Measurements from ENCODE around the gene IL34. TPM values are rescaled to one million over a fixed set of nuclear protein-coding genes. Genes with fewer than 3 reads are reported as not detected.
"Not testable (repeated sequence)": the region's sequence is repeated elsewhere in the genome, so short reads cannot be mapped to it uniquely, and the experiment has no call there.

The IL34 gene
- total RNA-seq, 2 experiments from 2014 or later = not detected

GRCh38 chr16:70665806-70666735 lies 19.7 kb downstream of the IL34 start:
- Mint-ChIP-seq H3K4me3 (no peak overlapping the region), H3K9me3 (ENCODE audit: low read depth) (no peaks in the 10 kb centered on the region), H3K4me1 (no peaks in the 10 kb centered on the region), H3K27ac (no peak overlapping the region), H3K27me3 (no peaks in the 10 kb centered on the region), H3K36me3 (no peaks in the 10 kb centered on the region)
- ATAC-seq = no peak
- no peak for DNase-seq
- CTCF ChIA-PET = no interaction called here

- no peak for ATAC-seq
- Mint-ChIP-seq H3K36me3 (no peaks in the 10 kb centered on the region), H3K4me1 (no peaks in the 10 kb centered on the region), H3K27me3 (no peaks in the 10 kb centered on the region), H3K27ac (no peak overlapping the region), H3K4me3 (no peak overlapping the region), H3K9me3 (ENCODE audit: low read depth) (no peaks in the 10 kb centered on the region)
- DNase-seq = no peak
- CTCF ChIA-PET = interaction anchor here (0.7 kb wide), 1 partner anchor 530 kb away, joined by 3 read pairs; no protein-coding TSS in a partner anchor
These were observed 23.8 kb downstream of the IL34 start for GRCh38 chr16:70670175-70670574.

GRCh38 chr16:70670938-70671337 lies 24.6 kb downstream of the IL34 start:
- H3K36me3 Mint-ChIP-seq; H3K27me3 Mint-ChIP-seq; DNase-seq; H3K9me3 Mint-ChIP-seq (ENCODE audit: low read depth); H3K4me3 Mint-ChIP-seq; ATAC-seq; H3K27ac Mint-ChIP-seq; H3K4me1 Mint-ChIP-seq: not testable (repeated sequence)
- CTCF ChIA-PET = interaction anchor here (0.7 kb wide), 1 partner anchor 531 kb away, joined by 3 read pairs; no protein-coding TSS in a partner anchor

GRCh38 chr16:70674221-70675014 lies 28.1 kb downstream of the IL34 start:
- DNase-seq (no peak), ATAC-seq (no peak)
- H3K36me3 Mint-ChIP-seq = no peaks in the 10 kb centered on the region
- CTCF ChIA-PET = interaction anchor here (1.2 kb wide), 1 partner anchor 64 kb away, joined by 4 read pairs; no protein-coding TSS in a partner anchor
- H3K27ac Mint-ChIP-seq = no peak overlapping the region
- H3K9me3 Mint-ChIP-seq (ENCODE audit: low read depth) = no peaks in the 10 kb centered on the region
- H3K4me3 Mint-ChIP-seq = no peak overlapping the region
- no peaks in the 10 kb centered on the region for H3K27me3 Mint-ChIP-seq
- H3K4me1 Mint-ChIP-seq = peaks cover 6% of the 10 kb centered on the region

GRCh38 chr16:70675851-70676513 lies 29.6 kb downstream of the IL34 start:
- H3K4me1 Mint-ChIP-seq = peaks cover 7% of the 10 kb centered on the region
- CTCF ChIA-PET = interaction anchor here (1.2 to 6.6 kb wide), 2 partner anchors 63 to 95 kb away, joined by 3 to 54 read pairs; no protein-coding TSS in a partner anchor
- no peaks in the 10 kb centered on the region for H3K36me3 Mint-ChIP-seq
- H3K27me3 Mint-ChIP-seq = no peaks in the 10 kb centered on the region
- DNase-seq (no peak), ATAC-seq (no peak)
- H3K4me3 Mint-ChIP-seq = no peak overlapping the region
- H3K27ac Mint-ChIP-seq = no peak overlapping the region
- no peaks in the 10 kb centered on the region for H3K9me3 Mint-ChIP-seq (ENCODE audit: low read depth)

- Mint-ChIP-seq H3K27ac (no peak overlapping the region), H3K27me3 (no peaks in the 10 kb centered on the region), H3K4me1 (peaks cover 7% of the 10 kb centered on the region), H3K36me3 (no peaks in the 10 kb centered on the region), H3K9me3 (ENCODE audit: low read depth) (no peaks in the 10 kb centered on the region), H3K4me3 (no peak overlapping the region)
- CTCF ChIA-PET = interaction anchor here (1.2 to 6.6 kb wide), 2 partner anchors 62 to 94 kb away, joined by 3 to 54 read pairs; no protein-coding TSS in a partner anchor
- ATAC-seq (no peak), DNase-seq (no peak)
These were observed 30.5 kb downstream of the IL34 start for GRCh38 chr16:70676675-70677498.

- H3K4me3 Mint-ChIP-seq = no peak overlapping the region
- CTCF ChIA-PET = interaction anchor here (6.6 kb wide), 1 partner anchor 94 kb away, joined by 54 read pairs; no protein-coding TSS in a partner anchor
- no peak for ATAC-seq
- H3K27ac Mint-ChIP-seq = no peak overlapping the region
- no peaks in the 10 kb centered on the region for H3K9me3 Mint-ChIP-seq (ENCODE audit: low read depth)
- peaks cover 7% of the 10 kb centered on the region for H3K4me1 Mint-ChIP-seq
- peaks cover under 1% of the 10 kb centered on the region for H3K27me3 Mint-ChIP-seq
- no peak for DNase-seq
- no peaks in the 10 kb centered on the region for H3K36me3 Mint-ChIP-seq
These were observed 31.3 kb downstream of the IL34 start for GRCh38 chr16:70677499-70678120.

- DNase-seq = no peak
- H3K36me3 Mint-ChIP-seq = no peaks in the 10 kb centered on the region
- H3K27me3 Mint-ChIP-seq = peaks cover 6% of the 10 kb centered on the region
- peaks cover 7% of the 10 kb centered on the region for H3K4me1 Mint-ChIP-seq
- no peaks in the 10 kb centered on the region for H3K9me3 Mint-ChIP-seq (ENCODE audit: low read depth)
- ATAC-seq = no peak
- peak overlapping the region; percentile 5 for H3K27ac Mint-ChIP-seq
- H3K4me3 Mint-ChIP-seq = no peak overlapping the region
- CTCF ChIA-PET = interaction anchor here (1.2 to 6.6 kb wide), 5 partner anchors 9 to 112 kb away, joined by 3 to 54 read pairs (median 3); no protein-coding TSS in a partner anchor
These were observed 31.9 kb downstream of the IL34 start for GRCh38 chr16:70678121-70678897.

- no peak for DNase-seq
- H3K4me1 Mint-ChIP-seq = peaks cover 7% of the 10 kb centered on the region
These were observed 32.7 kb downstream of the IL34 start for GRCh38 chr16:70678898-70679670.

GRCh38 chr16:70679671-70680494 lies 33.5 kb downstream of the IL34 start:
- Mint-ChIP-seq H3K36me3 (no peaks in the 10 kb centered on the region), H3K27ac (no peak overlapping the region), H3K4me1 (peaks cover 9% of the 10 kb centered on the region), H3K4me3 (no peak overlapping the region), H3K9me3 (ENCODE audit: low read depth) (no peaks in the 10 kb centered on the region), H3K27me3 (peaks cover 16% of the 10 kb centered on the region)
- DNase-seq = no peak
- CTCF ChIA-PET = interaction anchor here (1.0 to 6.6 kb wide), 10 partner anchors 8 to 110 kb away, joined by 3 to 54 read pairs (median 3); no protein-coding TSS in a partner anchor
- ATAC-seq = no peak

More at GRCh38 chr16:70678898-70679670, 32.7 kb downstream of the IL34 start:
- CTCF ChIA-PET = interaction anchor here (1.1 to 6.6 kb wide), 8 partner anchors 9 to 111 kb away, joined by 3 to 54 read pairs (median 3); no protein-coding TSS in a partner anchor
- peak; percentile 26 for ATAC-seq
- peaks cover 11% of the 10 kb centered on the region for H3K27me3 Mint-ChIP-seq
- no peaks in the 10 kb centered on the region for H3K9me3 Mint-ChIP-seq (ENCODE audit: low read depth)
- H3K27ac Mint-ChIP-seq = peak overlapping the region; percentile 63
- no peak overlapping the region for H3K4me3 Mint-ChIP-seq
- no peaks in the 10 kb centered on the region for H3K36me3 Mint-ChIP-seq
